ENCODE results near the gene PKHD1.

Gene PKHD1

GRCh38 chr6:51893366-51893765 is 194.0 kb downstream of the PKHD1 start:
- no peak overlapping the region for H3K4me3 ChIP-seq (ENCODE audit: low read depth, low read length)
- TF ChIP-seq, protein P1, sequence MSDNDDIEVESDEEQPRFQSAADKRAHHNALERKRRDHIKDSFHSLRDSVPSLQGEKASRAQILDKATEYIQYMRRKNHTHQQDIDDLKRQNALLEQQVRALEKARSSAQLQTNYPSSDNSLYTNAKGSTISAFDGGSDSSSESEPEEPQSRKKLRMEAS (IDR thresholded peaks at IDR 0.05; ENCODE audit: low read depth, low read length) = no peak
- TF ChIP-seq, protein P2, sequence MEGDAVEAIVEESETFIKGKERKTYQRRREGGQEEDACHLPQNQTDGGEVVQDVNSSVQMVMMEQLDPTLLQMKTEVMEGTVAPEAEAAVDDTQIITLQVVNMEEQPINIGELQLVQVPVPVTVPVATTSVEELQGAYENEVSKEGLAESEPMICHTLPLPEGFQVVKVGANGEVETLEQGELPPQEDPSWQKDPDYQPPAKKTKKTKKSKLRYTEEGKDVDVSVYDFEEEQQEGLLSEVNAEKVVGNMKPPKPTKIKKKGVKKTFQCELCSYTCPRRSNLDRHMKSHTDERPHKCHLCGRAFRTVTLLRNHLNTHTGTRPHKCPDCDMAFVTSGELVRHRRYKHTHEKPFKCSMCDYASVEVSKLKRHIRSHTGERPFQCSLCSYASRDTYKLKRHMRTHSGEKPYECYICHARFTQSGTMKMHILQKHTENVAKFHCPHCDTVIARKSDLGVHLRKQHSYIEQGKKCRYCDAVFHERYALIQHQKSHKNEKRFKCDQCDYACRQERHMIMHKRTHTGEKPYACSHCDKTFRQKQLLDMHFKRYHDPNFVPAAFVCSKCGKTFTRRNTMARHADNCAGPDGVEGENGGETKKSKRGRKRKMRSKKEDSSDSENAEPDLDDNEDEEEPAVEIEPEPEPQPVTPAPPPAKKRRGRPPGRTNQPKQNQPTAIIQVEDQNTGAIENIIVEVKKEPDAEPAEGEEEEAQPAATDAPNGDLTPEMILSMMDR (IDR thresholded peaks at IDR 0.05; ENCODE audit: low read depth, low read length) = no peak
- TF ChIP-seq POLR2A (IDR thresholded peaks at IDR 0.05; ENCODE audit: extremely low read depth, insufficient read length) = no peak
- no peak for TF ChIP-seq MYC (IDR thresholded peaks at IDR 0.05; ENCODE audit: low read depth, low read length)
- no peak for DNase-seq (ENCODE audit: low read depth)

DNA sequence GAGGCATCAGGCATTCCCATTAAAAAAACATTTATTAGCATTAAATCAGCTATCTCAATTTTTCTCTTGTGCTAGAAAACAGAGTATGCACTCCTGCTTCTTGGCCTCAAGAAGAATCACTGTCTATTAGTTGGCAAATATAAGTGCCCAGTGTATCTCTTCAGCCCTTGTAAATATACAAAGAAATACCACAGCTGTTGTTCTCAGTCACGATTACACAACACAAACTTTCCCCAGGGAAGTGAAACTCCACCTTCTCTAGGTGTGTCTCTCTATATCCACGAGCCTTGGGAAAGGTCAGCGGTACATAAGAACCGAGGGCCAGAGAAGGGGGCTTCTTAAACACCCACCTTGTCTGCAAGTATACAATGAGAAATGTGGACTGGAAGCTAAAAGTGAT is 194.7 kb downstream of the PKHD1 start:
- no peak overlapping the region for H3K4me3 ChIP-seq (ENCODE audit: low read depth, low read length)
- TF ChIP-seq, protein P2 (IDR thresholded peaks at IDR 0.05; ENCODE audit: low read depth, low read length) = no peak
- TF ChIP-seq, protein P1 (IDR thresholded peaks at IDR 0.05; ENCODE audit: low read depth, low read length) = no peak
- TF ChIP-seq POLR2A (IDR thresholded peaks at IDR 0.05; ENCODE audit: extremely low read depth, insufficient read length) (no peak), MYC (IDR thresholded peaks at IDR 0.05; ENCODE audit: low read depth, low read length) (no peak)
- no peak for DNase-seq (ENCODE audit: low read depth)

DNA sequence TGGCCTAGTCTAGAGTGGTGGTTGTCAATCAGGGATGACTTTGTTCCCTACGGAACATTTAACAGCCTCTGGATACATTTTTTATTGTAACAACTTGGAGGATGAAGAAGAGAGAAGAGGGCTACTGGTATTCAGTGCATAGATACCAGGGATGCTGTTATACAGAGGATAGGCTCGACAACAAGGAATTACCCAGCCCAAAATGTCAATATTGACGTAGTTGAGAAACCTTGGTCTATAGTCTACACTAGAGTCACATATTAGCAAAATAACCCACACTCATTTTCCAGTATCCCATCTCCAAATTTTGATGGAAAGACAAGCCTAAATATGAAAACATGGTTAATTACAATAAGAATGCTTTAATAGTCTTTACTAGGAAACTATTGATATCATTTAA is 195.1 kb downstream of the PKHD1 start:
- H3K4me3 ChIP-seq (ENCODE audit: low read depth, low read length) = no peak overlapping the region
- DNase-seq (ENCODE audit: low read depth) = no peak
- TF ChIP-seq, protein P1 (IDR thresholded peaks at IDR 0.05; ENCODE audit: low read depth, low read length) = no peak
- TF ChIP-seq POLR2A (IDR thresholded peaks at IDR 0.05; ENCODE audit: extremely low read depth, insufficient read length) = no peak
- TF ChIP-seq MYC (IDR thresholded peaks at IDR 0.05; ENCODE audit: low read depth, low read length) = no peak
- TF ChIP-seq, protein P2 (IDR thresholded peaks at IDR 0.05; ENCODE audit: low read depth, low read length) = no peak

DNA sequence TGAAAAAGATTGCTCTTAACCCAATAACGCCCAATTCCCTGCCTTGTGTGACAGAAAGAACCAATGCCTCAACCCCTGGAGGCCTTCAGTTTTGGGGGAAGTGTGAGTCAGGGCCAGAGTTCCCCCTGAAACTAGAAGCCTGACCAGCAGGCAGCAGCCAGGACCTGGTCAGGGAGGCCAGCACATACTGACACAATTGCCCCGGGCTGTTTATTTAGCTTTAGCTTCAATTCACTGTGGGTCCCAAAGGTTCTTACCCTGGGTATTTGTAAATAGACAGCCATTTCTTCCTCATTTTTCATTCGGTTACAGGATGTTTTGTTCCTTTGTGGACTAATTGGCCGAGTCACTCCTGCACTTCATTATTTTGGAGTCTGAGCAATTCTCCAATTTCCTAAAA is 195.6 kb downstream of the PKHD1 start:
- H3K4me3 ChIP-seq (ENCODE audit: low read depth, low read length) = no peak overlapping the region
- no peak for DNase-seq (ENCODE audit: low read depth)
- TF ChIP-seq POLR2A (IDR thresholded peaks at IDR 0.05; ENCODE audit: extremely low read depth, insufficient read length) = no peak

GRCh38 chr6:51887859-51888258 is 199.6 kb downstream of the PKHD1 start:
- TF ChIP-seq, protein P2 (IDR thresholded peaks at IDR 0.05; ENCODE audit: low read depth, low read length) = no peak
- TF ChIP-seq, protein P1 (IDR thresholded peaks at IDR 0.05; ENCODE audit: low read depth, low read length) = no peak
- TF ChIP-seq MYC (IDR thresholded peaks at IDR 0.05; ENCODE audit: low read depth, low read length) = no peak
- TF ChIP-seq POLR2A (IDR thresholded peaks at IDR 0.05; ENCODE audit: extremely low read depth, insufficient read length) = no peak
- no peak for DNase-seq (ENCODE audit: low read depth)

GRCh38 chr6:51885957-51886356 is 201.5 kb downstream of the PKHD1 start:
- H3K4me3 ChIP-seq (ENCODE audit: low read depth, low read length) = no peak overlapping the region
- no peak for DNase-seq (ENCODE audit: low read depth)
- TF ChIP-seq, protein P2 (IDR thresholded peaks at IDR 0.05; ENCODE audit: low read depth, low read length) = no peak
- TF ChIP-seq, protein P1 (IDR thresholded peaks at IDR 0.05; ENCODE audit: low read depth, low read length) = no peak
- TF ChIP-seq MYC (IDR thresholded peaks at IDR 0.05; ENCODE audit: low read depth, low read length) = no peak
- no peak for TF ChIP-seq POLR2A (IDR thresholded peaks at IDR 0.05; ENCODE audit: extremely low read depth, insufficient read length)

More at GRCh38 chr6:51887859-51888258, 199.6 kb downstream of the PKHD1 start:
- no peak overlapping the region for H3K4me3 ChIP-seq (ENCODE audit: low read depth, low read length)
